ENCODE results near the gene RPS21.

Gene RPS21

DNA sequence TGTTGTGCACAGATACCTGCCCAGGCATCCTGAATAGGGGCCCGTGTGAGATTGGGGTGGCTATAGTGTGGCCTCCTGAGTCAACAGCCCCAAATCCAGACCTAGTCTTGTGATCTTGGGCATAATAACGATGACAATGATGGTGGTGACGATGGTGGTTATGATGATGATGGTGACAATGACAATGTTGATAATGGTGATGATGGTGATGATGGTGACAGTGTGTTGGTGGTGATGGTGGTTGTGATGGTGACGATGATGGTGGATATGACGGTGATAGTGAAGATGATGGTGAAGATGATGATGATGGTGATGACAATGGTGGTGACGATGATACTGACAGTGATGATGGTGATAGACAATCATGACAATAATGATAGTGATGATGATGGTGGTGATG lies 5.1 kb upstream of the RPS21 start:
- DNase-seq: no peak

DNA sequence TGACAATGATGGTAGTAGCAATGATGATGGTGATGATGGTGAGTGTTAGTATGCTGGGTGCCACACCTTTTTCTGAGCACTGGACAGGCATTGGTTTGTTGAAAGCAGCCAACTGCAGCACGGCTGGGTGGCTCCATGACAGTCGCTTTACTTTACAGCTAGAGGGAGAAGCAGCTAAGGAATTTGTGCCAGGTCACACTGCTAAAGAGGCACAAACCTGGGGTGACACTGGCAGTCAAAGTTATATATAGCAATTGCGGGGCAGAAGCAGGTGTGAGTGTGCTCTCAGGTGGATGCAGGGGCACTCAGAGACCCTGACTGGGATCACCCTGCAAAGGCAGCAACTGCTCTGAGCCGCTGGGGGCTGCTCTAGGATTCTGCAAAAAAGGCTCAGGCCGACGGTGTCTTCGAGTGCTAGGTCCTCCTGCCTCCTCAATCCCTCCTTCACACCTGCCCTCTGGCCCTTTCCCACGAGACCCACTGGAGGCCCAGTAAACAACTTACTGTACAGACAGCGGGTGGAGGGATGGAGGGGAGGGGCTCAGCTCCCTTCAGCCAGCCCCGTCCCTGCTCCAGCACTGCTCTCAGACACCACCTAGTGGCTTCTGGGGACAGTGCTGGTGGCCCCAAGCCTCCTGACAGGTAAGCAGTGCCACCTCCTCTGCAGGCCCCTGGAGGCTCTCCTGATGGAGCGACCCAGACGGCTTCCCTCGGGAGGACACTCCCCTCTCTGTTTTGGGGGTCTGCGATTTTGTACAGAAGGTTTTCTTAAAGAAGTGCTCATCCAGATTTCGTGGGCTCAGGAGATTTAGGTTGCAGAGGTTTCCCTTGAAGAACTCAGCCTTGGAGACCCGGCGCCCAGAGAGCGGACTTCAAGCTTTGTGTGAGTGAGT lies 4.4 kb upstream of the RPS21 start:
- peak; percentile 72 for DNase-seq

DNA sequence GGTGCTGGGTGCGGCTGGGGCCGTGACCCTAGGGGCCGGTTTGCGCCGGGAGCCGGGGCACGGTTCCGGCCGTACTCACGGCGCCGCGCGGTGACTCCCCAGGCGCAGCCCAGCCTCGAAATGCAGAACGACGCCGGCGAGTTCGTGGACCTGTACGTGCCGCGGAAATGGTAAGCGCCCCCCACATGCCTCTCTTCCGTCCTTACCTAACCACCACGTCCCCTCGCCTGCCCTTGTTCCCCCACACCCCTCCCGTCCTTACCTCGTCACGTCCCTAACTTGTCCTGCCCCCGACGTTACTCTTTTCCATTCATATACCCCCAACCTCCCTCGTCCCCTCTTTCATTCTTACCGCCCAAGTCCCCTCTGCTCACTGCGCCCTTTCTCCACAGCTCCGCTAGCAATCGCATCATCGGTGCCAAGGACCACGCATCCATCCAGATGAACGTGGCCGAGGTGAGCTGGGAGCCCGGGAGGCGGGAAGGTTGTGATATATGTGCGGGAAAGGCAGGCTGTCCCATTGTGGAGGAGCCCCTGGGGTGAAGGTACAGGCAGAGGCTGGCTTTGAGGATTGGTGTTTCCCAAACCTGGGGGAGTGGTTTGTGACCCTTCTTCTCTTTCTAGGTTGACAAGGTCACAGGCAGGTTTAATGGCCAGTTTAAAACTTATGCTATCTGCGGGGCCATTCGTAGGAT lies 463 bp downstream of the RPS21 start:
- DNase-seq: no peak

DNA sequence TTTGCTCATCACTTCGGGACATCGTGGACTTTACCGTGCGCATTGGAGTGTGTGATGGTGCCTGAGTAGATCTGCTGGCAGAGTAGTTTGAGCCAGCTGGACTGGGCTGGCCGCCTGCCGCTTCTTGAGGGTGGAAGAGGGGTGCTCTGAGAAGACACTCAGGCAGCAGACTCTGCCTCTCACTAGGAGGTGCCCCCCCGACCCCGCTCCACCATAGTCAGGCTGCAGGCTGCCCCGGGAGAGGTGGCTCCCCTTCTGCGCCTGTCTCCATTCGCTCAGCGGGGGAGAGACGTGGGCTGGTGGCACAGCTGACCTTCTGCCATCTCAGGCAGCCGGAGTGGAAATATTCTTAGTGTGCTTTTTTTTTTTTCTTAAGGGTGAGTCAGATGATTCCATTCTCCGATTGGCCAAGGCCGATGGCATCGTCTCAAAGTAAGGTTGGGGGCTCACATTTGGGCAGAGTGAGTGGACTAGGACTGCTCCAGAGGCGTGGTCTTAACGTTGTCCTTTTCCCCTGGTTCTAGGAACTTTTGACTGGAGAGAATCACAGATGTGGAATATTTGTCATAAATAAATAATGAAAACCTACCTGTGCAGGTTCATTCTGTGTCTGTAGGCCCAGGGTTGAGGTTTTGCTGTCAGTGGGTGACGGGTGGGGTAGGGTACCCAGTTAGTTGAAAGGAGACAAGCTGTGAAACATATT lies 1.2 kb downstream of the RPS21 start:
- no peak for DNase-seq

DNA sequence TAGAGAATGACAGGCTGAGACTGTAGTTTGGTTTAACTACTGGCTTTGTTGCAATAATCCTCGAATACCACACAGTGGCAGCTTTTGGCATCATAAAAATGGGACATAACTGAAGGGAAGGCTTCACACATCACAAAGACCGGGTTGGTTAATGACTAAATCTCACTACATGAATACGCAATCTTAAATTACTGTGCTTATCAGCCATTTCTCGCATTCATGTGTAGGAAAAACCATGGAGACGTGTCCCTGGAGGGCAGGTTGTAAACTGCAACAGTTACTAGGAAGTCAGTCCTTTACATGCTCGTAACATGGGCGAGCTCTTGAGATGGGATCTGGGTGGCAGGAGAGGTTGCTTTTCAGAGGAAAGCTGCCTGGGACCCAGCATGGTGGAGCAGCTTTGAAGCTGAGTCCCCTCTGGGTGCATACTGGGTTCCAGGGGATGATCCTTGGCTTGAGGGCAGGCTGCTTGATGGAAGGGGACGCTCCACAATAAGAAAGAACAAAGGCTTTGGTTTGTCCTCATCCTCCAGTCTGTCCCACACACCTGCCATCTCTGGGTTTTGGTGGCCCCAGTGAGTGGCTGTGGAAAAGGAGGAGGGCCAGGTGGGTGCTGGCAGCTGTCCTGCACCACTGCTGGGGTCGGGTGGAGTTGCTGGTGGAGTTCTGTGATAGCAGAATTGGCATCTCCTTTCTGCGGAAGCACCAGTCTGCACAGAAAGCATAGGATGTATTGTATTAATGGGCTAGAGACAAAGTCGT lies 2.1 kb downstream of the RPS21 start:
- DNase-seq: no peak

DNA sequence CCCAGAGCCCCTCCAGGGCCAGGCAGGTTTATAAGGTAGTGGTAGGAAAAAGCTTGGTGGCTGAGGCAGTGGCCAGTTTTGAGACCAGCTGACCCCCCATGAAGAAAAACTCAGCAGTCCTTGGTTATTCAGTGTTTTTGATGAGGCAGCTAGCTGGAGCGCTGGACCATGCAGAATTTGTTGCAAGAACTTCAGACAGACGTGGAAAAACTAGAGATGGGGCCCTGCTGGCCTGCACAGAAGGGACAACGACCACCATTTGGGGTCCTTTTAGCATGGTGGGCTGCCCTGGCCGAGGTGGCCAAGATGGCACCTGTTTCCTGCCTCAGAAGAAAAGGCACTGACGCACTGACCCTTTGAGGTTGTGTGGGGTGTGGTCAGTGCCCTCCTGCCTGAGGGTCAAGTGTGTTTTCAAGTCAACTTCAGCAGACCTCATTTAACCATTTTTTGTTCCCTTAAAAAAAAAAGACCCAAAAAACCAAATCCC lies 2.7 kb downstream of the RPS21 start:
- no peak for DNase-seq

DNA sequence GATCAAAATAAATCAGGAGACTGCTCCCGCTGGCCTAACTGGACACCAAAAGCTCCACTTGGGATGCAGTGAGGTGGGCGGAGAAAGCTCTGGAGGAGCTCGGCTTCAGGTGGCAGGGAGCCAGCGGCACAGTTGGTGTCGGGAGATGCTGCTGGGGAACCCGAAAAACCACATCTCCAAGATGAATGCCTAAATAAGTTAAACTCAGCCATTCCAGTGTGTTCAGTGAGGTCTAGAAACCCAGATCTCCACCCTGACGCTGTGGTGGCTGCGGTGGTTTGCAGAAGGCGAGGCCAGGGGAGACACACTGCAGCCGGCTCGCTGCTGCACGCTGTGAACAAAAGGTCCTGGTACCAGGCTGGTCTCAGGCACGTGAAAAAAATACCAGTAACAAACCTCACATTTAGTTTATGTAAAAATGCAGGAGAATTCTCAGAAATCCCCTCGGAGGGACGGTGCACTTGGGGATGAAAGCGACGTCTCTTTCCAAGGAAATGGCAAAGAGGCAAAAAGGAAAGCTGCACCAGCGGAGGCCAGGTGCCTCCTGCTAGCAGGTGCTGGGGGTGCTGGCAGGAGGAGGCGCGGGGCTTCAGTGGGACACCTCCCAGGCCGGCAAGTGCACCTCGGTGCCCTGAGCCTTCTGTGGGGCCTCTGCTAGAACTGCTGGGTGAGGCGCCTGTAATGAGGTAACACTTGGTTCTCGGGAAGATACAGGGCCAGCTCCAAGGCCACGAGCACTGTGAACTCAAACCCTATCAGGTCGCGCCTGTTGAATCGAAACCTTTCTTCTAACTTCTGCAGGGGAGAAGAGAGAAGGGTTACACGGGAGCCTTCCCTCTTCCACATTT lies 3.6 kb downstream of the RPS21 start:
- DNase-seq: no peak

DNA sequence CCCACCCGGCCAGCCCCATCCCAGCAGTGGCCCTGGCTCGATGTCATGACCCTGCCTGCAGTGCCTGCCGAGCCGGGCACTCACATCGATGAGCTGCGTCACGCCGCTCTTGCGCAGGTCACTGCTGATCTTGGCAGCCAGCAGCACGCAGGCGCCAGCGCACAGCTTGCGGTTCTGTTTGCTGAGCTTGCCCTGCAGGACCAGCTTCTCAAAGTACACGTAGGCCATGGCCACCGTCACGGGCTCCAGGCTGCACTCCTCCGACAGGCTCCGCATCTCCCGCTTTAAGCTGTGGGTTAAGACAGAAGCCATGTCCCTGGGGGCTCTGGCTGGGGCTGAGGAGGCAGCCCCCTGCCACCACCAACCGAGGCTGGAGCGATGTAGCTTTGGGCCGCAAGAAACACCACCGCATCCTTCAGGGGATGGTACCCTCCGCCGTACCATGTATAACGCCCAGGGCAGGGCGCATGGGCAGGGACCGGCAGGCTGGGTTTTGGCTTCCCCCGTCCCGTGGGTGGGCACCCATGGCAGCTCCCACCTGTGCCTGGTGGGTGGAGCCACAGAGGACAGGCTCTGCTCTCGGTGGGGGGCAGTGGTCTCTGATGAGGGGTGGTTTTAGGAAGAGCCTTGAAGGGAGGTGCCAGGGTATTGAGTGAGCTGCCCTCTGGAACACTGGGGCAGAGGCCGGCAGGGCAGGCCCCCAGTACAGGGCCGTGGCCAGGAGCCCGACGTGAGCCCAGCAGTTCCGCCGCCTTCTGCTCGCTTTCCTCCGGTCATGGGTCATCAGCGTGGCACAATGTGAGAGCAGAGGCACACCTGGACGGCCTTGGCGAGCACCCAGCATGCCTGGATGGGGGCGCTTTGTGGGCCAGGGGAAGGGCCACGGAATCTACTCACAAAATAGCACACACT lies 4.5 kb downstream of the RPS21 start:
- DNase-seq: no peak

DNA sequence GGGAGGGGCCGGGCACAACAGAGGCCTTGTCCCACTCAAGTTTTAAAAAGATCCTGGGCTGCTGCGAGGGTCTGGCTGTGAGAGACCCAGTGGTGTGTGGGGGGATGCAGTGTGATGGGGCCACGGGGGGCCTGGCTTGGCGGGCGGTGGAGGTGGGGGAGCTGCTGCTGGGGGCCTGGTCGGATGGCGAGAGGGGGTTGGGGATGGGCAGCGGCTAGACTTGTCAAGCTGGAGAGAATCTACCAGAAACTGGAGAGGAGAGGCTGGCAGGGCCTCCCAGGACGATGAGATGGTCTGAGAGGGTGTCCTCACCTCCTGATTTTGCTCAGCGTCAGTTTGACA lies 5.1 kb downstream of the RPS21 start:
- DNase-seq: no peak

DNA sequence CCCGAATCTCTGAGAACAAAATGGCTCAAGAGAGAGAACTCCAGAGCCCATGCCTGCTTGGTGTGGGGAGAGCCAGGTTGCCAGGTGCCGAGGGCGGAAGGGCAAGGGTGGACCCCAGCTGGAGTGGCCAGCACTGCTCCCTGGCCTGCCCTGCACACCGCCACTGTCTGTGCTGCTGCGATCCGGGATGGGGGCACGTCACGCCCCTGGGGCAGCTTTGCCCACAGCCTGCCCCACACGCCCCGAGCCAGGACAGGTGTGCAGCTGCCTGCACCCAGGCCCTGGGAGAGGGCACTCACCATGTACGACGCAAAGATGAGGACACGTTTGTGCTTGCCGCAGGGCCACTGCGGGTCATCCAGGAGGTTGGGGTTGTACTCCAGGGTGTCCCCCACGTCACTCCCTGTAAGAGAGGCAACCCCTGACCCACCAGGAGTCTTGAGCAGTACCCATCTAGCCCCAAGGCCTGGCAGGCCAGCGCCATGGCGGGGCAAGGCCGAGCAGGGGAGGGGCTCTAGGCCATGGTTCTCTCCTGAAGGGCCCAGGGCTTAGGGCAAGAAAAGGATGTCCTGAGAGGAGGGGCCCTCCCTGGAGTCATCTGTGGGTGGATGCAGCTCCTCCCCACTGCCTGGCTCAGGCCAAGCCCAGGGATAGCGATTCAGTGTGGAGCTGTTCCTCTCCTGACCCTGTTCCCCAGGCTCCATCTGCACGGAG lies 5.9 kb downstream of the RPS21 start:
- no peak for DNase-seq

DNA sequence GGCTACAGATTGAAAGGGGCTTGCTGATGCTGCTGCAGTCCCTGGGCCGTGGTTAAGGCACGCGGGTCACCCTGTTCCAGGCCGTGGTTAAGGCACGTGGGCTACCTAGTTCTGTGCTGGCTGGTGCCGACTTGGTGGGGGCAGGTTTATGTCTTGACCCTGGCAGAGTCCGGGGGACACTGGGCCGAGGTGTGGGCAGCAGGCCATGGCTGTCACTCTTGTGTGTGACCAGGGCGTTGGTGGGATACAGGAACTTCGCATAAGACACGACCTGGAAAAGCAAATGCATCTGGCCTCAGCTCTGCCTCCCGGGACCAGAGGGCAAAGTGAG lies 6.4 kb downstream of the RPS21 start:
- DNase-seq: no peak

DNA sequence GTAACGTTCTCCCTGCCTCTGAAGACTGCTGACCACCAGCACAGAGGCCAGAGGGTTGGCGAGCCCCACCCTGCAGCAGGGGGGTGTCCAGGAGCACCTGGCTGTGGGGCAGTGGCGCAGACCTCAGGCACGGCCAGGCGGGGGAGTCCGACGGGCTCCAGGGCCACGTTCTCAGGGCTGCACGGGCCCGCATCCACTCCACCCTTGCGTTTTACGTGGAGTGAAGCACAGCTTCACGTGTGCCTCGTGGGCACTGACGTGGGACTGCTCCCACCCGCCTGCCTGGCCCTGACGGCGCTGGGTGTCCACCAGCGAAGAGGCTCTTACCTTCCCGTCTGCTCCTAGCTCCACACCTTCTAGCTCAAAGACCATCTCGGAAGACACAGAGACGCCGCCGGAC lies 6.9 kb downstream of the RPS21 start:
- DNase-seq: no peak

DNA sequence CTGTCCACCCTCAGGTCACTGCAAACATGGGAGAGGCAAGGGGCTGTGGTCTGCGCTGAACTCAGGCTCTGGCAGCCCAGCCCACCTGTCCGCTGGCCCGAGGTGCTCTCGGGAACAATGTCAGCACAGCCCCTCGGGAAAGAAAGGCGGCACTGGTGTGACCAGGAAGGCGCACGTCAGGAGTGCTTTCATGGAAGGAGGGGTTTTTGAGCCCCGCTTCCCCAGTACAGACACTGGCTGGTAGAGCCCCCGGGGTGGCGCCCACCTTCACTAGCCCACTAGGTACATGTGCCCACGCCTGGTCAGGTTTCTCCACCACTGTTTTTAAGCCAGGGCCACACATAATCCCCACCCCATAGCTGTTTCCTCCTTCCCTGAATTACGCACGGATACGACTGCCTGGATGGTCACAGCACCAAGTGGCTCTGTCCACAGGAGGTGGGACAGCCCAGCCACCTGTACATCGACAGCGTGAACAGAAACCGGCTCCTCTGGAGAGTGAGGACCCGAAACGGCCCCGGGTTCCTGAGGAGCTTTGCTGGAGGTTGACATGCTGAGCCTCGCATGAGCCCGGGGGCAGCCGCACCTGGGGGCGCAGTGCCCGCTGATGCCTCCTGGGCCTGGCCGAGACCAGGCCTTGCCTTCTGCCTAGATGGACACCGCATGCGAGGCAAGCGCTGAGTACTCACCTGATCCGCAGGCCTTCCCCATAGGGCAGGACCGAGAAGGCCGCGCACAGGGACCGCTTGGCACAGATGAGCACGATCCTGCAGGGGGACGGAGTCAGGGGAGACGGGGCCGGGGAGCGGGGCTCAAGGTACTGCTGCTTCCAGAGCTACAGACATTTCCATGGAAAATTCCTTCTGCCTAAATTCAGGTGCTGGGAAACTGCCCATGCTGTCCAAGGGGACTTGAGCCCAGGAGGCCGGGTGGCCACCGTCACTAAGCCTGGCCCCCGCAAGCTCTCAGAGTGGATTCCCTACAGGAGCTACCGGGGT lies 7.6 kb downstream of the RPS21 start:
- DNase-seq: no peak

DNA sequence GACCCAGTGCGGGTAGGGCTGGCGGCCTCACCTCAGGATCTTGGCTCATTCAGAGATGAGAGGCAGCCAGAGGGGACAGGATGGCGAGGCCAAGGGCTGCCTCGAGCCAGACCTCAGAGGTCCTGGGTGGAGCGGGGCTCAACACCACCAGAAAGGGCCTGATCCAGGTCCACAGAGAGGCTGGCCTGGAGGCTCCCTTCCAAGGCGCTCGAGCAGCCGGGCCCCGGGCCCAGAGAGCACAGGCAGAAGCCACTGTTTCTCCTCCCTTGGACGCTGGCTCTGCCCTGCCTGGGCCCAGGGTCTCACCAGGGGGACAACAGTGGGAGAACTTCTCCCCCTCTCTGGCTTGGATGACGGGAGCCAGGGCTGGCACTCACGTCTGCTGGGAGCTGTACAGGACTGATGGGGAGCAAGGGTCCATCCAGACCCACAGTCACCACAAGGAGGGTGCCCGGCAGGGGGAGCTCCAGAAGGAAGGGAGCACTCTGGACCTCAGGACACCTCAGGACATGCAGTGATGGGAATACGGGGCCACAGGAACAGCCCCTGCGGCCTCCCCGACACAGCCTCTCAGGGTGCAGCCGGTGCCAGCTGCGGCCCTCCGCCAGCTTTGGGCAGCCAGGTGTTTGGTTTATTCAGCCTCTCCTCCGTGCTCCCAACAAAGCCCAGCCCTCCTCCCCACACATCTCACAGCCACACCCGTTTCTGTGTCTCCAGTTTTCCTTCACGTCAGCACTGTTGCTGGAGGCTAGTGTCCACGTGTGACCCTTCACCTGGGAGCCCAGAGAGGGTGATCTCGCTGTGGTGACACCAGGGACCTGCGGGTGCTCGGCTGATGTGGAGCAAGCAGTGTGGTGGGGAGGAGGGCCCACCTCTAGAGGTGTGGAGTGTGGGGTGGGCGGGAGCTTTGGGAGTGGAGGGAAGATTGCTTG lies 8.7 kb downstream of the RPS21 start:
- no peak for DNase-seq

DNA sequence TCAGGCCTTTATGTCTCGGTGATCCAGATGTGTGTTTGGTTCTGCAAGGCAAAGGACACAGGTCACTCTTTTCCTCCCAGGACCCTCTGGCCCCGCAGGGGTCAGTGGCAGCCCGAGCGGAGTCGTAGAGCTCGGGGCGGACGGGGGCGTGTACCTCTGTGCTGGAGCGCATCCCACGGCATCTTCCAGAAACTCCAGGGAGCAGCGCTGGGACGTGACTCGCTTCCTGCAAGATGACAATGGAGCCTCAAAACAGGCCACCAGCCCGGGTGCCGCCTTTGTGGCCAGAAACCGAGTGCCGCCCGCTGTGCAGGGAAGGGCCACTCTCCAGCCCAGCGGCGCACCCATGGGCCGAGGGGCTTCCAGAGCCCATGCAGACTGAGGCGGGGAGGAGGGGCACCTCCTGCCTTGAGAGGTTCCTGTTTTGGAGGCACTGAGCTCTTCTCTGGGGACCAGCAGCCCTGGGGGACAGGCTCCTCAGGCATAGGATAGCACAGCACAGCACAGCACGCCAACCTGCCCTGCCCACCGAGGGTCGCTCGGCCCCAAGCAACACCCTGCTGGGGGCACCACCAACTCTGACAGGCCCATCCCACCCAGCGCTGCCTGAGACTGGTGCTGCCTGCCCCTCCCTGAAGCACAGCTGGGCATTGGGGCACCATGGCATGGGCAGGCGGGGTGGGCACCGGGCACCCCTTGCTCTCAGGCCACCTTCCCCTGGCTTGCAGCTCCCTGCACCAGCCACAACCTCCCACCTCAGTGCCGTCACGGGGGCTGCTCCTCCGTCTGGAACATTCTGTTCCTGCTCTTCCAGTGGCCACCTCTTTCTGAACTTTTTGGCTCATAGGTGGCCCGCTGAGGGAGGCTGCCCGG lies 9.7 kb downstream of the RPS21 start:
- DNase-seq: no peak

DNA sequence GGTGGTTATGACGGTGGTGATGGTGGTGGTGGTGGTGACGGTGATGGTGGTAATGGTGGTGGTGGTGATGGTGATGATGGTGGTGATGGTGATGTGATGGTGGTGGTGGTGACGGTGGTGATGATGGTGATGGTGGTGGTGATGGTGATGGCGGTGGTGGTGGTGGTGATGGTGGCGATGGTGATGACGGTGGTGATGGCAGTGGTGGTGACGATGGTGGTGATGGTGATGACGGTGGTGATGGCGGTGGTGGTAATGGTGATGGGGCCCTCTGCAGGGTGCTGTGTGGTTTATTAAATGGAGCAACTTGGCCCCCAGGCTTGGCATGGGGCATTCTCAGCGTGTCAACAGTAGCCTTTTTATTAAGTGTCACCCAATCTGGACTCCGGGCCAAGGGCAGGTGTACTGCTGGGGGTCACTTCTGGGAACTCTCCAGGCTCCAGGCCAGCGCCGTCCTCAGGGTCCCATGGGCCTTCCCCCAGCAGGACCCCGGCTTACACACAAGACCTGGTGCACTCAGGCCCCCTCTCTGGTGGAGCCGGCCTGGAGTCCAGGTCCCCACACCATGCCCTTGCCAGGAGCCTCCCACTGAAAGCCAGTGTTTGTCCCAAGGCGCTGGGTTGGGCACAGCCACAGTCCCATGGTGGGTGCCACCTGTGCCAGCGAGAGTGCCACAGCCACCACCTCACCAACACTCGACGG lies 11.4 kb downstream of the RPS21 start:
- no peak for DNase-seq
